HG02798 (cell line): Measurements from ENCODE around the gene CSF2RB.
A peak's percentile ranks its signal among the peaks of the same experiment; 100 is the strongest.

Source experiments
- ATAC-seq: cut with Tn5 transposase; IDR thresholded peaks from one replicate; pipeline ENCODE4 v1.9.1; 2021; ENCODE audit warnings: mild to moderate bottlenecking; ENCODE audit not compliant: unreplicated experiment, poor library complexity

The CSF2RB gene

GRCh38 chr22:36886016-36886415 lies 27.4 kb upstream of the CSF2RB start:
- no peak for ATAC-seq

DNA sequence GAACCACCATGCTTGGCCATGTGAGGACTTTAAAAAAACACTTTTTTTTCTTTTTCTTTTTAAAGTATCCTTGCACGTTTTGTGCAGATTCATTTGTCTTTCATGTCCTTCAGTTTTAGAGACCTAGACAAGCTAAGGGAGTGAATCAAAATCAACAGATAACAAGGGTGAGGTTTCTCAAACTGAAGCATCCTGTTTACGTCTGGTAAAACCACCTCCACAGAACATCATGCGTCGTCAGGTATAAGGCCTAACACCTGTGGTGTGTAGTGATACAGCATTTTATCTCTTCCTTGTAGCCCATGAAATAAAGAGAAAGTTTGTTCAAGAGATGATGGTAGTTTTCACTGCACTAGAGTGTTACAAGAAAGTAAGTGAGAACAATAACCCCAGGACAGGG lies 26.3 kb upstream of the CSF2RB start:
- no peak for ATAC-seq

DNA sequence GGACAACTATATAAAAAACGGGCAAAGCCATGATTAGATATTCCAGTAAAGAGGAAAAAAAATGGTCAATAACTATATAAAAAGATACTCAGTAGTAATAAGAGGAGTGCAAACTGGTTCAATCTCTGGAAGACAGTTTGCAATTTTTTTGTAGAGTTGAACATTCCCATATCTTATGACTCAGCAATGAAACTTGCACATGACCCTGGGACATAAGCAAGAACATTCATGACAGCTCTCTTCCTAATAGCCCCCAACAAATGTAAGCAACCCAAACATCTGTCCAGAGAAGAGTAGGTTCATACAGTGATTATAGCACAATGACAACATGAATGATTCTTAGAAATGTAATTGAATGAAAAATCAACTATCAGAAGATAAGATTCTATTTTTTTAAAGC lies 21.8 kb upstream of the CSF2RB start:
- no peak for ATAC-seq

- ATAC-seq = no peak
These were observed 21.1 kb upstream of the CSF2RB start for GRCh38 chr22:36892292-36892691.

GRCh38 chr22:36893262-36893661 lies 20.2 kb upstream of the CSF2RB start:
- ATAC-seq = no peak

- ATAC-seq = no peak
These were observed 19.2 kb upstream of the CSF2RB start for GRCh38 chr22:36894266-36894665.

DNA sequence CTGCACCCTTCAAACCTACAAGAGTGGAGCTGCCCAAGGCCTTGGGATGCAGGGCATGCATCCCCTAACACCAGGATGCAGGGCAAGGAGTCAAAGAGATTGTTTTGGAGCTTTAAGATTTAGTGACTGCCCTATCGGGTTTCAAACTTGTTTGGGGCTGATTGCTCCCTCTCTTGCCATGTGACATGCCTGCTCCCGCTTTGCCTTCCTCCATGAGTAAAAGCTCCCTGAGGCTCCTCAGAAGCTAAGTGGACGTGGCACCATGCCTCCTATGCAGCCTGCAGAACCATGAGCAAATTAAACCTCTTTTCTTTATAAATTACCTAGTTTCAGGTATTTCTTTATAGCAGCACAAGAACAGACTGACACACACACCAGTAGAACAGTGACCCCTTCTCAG lies 15.8 kb upstream of the CSF2RB start:
- ATAC-seq = no peak

DNA sequence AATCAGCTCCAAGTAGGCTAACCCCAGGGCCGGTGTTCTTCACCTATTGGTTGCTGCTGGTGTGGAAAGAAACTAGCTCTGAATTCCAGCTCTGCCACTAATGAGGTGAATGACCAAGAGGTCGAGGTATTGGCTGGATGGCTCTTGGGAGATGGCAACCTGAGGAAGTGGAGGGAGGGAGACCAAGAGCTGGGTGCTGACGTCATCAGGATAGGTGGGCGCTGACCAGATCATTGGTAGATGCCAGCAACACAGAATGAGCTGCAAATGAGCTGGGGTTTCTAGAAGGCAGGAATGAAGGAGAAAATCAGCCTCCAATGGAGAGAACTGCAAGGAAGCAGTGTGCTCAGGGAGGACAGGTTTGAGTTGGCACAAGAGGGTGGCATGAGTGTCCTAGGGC lies 14.7 kb upstream of the CSF2RB start:
- ATAC-seq = no peak

- ATAC-seq = no peak
These were observed 13.9 kb upstream of the CSF2RB start for GRCh38 chr22:36899498-36899897.

DNA sequence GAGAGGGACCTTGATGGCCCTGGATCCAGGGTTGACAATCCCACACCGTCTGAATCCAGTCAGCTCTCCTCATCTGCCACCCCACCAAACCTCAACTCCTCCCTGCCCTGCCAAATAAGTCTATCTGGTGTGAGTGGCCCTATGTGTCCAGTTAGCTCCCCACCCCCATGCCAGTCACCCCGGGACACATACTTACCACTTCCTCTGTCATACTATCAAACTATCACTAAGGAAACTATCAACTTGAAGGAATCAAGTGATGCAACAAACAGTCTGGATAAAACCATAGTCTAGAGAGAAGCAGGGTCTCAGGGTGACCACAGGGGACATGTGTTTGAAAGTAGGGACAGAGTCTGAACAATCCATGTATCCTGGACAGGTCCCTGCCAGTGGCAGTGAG lies 13.2 kb upstream of the CSF2RB start:
- ATAC-seq = no peak

GRCh38 chr22:36900880-36901279 lies 12.5 kb upstream of the CSF2RB start:
- no peak for ATAC-seq

DNA sequence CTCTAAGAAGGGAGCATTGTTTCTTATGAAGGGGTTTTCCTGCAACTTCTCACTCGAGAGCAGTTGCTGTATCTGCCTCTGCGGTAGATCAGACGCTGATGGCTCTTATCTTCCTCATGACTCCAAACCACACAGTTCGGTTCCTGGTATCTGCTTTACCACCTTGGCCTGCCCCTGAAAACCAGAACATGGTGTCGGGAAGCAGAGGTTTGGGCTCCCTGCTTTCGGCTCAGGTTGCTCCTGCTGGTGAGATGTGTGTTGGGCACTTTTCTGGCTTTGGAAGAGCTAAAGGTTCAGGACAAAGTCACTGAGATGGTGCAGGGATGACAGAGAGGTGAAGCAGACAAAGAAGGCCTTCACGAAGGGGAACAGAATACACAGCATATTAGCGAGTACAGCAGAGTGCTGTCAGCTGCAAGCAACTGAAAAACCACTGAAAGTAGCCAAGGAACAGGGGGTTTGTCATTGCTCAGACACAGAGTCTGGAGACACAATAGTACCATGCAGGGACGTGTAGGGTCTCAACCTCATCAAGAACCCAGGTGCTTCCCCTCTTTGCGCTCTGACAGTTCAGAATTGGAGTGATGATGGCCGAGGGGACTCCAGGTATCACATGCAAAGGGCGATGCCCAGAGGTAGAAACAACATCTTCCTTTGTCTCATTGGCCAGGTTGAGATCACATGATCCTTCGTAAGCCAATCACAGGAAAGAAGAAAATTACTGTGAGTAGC lies 11.9 kb upstream of the CSF2RB start:
- peak; percentile 75 for ATAC-seq

GRCh38 chr22:36902143-36902926 lies 11.1 kb upstream of the CSF2RB start:
- no peak for ATAC-seq

DNA sequence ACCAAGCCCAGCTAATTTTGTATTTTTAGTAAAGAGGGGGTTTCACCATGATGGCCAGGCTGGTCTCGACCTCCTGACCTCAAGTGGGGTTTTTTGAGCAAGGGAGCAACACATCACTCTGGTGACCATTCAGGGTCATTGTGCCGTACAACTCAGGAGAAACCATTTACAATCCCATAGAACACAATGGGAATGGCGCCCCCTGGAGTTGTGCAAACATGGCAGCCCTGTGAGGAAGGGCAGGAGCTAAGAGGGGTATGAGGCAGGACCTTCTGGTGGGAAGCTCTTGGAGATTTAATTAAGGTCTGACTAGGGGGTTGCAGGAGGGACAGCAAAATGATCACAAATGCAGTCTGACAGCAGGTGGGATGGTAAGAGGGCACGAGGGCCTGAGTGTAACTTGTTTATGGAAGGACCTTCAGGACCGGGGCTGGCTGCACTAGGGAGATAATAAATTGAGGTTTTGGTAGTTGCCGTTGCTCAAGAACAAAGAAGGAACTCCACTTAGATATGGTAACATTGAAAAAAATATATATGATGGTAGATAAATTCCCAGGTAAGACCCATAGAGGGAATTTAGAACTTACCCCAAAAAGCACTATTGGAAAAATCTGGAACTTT lies 9.1 kb upstream of the CSF2RB start:
- no peak for ATAC-seq

DNA sequence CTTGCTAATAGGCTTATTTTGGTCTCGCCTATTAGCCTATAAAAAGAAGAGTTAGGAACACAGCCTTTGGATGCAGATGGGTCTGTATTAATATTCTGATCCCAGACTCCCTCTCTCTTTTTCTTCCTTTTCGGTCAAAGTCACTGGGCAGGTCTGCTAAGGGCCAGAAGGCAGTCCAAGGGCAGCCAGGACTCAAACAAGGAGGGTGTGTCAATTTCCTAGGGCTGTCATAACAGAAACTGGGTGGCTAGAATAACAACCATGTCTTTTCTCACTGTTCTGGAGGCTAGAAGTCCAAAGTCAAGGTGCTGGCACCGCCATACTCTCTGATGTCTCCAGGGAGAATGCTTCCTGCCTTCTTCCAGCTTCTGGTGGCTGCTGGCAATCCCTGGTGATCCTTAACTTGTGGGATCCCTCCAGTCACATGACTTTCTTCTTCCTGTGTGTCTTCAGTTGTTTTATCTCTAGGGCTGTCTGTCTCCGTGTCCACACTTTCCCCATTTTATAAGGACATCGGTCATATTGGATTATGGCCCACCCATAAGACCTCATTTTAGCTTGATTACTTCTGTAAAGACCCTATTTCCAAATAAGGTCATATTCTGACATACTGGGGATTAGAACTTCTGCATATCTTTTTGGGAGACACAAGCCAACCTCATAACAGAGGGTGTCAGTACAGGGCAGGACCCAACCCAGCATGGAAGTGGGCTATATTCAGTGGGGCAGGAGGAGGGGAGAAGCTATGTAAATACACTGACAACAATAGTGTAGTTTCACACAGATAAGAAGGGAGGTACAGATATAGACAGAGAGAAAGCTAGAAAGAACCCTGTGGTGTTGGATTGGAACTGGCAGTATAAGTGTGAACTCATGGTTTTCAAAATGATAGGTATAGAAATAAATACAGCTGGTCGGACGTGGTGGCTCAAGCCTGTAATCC lies 5.9 kb upstream of the CSF2RB start:
- no peak for ATAC-seq

- no peak for ATAC-seq
These were observed 3.0 kb upstream of the CSF2RB start for GRCh38 chr22:36910461-36910860.

GRCh38 chr22:36911887-36912661 lies 1.4 kb upstream of the CSF2RB start:
- no peak for ATAC-seq

DNA sequence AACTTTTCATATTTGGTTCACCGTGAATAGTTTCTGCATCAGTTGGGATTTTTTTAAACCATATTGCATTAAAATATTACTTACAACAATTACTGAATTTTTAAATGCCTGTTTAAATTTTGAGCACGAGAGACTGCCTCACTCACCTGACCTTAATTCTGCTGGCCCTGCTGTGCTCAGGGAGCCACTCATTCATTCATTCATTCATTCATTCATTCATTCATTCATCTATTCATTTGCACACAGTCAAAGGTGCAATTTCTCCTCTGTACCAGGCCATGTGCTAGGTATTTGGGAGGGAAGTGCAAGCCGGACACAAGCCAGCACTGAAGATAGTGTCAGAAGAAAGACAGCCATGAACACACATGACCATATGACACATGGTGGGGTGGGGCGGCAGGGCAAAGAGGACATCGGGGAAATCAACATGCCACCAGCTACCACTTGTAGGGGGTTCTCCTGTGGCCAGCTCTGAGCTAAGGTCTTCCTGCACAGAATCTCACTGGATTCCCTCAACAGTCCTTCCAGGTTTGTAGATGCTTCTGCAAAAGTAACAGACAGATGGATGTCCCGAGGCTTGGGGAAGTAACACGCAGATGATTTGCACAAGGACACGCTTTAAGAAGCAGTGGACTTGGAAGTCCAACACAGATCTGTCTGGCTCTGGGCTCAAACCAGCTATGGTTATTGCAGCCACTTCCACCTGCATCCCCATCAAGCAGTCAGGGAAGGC lies 568 bp upstream of the CSF2RB start:
- no peak for ATAC-seq

DNA sequence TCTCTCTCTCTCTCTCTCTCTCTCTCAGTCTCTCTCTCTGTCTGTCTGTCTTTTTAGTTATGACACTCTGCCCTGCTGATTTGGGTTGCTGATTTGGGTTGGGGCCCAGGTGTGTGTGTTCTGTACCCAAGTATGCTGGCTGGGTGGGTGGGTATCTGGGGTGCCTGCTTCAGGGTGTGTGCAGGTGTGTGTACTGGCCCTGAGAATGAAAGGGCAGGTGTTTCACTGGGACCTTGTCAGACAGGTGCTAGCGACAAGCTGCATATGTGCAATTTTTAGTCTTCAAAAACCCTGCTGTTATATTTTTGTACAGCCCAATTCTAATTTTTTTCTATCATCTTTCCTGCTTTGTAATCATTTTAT lies 943 bp downstream of the CSF2RB start:
- peak; percentile 36 for ATAC-seq
